ENCODE results near the gene LRRC45. TPM values are rescaled to one million over a fixed set of nuclear protein-coding genes. Genes with fewer than 3 reads are reported as not detected.
A peak's percentile ranks its signal among the peaks of the same experiment; 100 is the strongest.
"Not testable (repeated sequence)": the region's sequence is repeated elsewhere in the genome, so short reads cannot be mapped to it uniquely, and the experiment has no call there.

Gene LRRC45
- total RNA-seq, 1 experiment from 2014 or later, result 21.3 TPM

GRCh38 chr17:82038796-82039409, 15.8 kb downstream of the LRRC45 start:
- H3K27me3 ChIP-seq; H3K4me1 ChIP-seq; H3K4me3 ChIP-seq; H3K9me3 ChIP-seq (replicated peaks); DNase-seq; H3K36me3 ChIP-seq; H3K27ac ChIP-seq: not testable (repeated sequence)

- no peaks in the 10 kb centered on the region for H3K36me3 ChIP-seq
- H3K4me3 ChIP-seq, result no peak overlapping the region
- no peak for DNase-seq
- H3K4me1 ChIP-seq, result peaks cover 3% of the 10 kb centered on the region; the same call in 1 of the 2 replicates
- H3K27me3 ChIP-seq, result no peaks in the 10 kb centered on the region
- no peak overlapping the region for H3K27ac ChIP-seq
- H3K9me3 ChIP-seq (replicated peaks), result no peaks in the 10 kb centered on the region
These were observed 16.7 kb downstream of the LRRC45 start for GRCh38 chr17:82039695-82040299.

GRCh38 chr17:82041144-82041814, 18.2 kb downstream of the LRRC45 start:
- DNase-seq, result no peak
- Histone ChIP-seq H3K36me3 (no peaks in the 10 kb centered on the region), H3K4me3 (no peak overlapping the region), H3K9me3 (replicated peaks) (no peaks in the 10 kb centered on the region), H3K27me3 (no peaks in the 10 kb centered on the region), H3K27ac (no peak overlapping the region), H3K4me1 (peaks cover 3% of the 10 kb centered on the region; the same call in 1 of the 2 replicates)

GRCh38 chr17:82042649-82043048, 19.5 kb downstream of the LRRC45 start:
- no peak overlapping the region for H3K27ac ChIP-seq
- H3K27me3 ChIP-seq, result no peaks in the 10 kb centered on the region
- H3K36me3 ChIP-seq, result no peaks in the 10 kb centered on the region
- H3K4me3 ChIP-seq, result no peak overlapping the region
- H3K4me1 ChIP-seq, result no peaks in the 10 kb centered on the region
- DNase-seq, result no peak
- no peaks in the 10 kb centered on the region for H3K9me3 ChIP-seq (replicated peaks)

- no peaks in the 10 kb centered on the region for H3K9me3 ChIP-seq (replicated peaks)
- DNase-seq, result no peak
- H3K27me3 ChIP-seq, result no peaks in the 10 kb centered on the region
- H3K4me1 ChIP-seq, result no peaks in the 10 kb centered on the region
- no peak overlapping the region for H3K4me3 ChIP-seq
- no peaks in the 10 kb centered on the region for H3K36me3 ChIP-seq
- no peak overlapping the region for H3K27ac ChIP-seq
These were observed 20.4 kb downstream of the LRRC45 start for GRCh38 chr17:82043507-82043906.

- H3K27ac ChIP-seq, result no peak overlapping the region
- H3K27me3 ChIP-seq, result no peaks in the 10 kb centered on the region
- no peaks in the 10 kb centered on the region for H3K4me1 ChIP-seq
- no peak for DNase-seq
- H3K9me3 ChIP-seq (replicated peaks), result no peaks in the 10 kb centered on the region
- H3K36me3 ChIP-seq, result no peaks in the 10 kb centered on the region
- H3K4me3 ChIP-seq, result no peak overlapping the region
These were observed 22.9 kb downstream of the LRRC45 start for GRCh38 chr17:82045936-82046484.

- Histone ChIP-seq H3K9me3 (replicated peaks) (no peaks in the 10 kb centered on the region), H3K4me1 (no peaks in the 10 kb centered on the region), H3K4me3 (no peak overlapping the region), H3K27me3 (no peaks in the 10 kb centered on the region), H3K36me3 (no peaks in the 10 kb centered on the region), H3K27ac (no peak overlapping the region)
- no peak for DNase-seq
These were observed 23.8 kb downstream of the LRRC45 start for GRCh38 chr17:82046903-82047302.

- H3K27ac ChIP-seq, result no peak overlapping the region
- H3K4me1 ChIP-seq, result no peaks in the 10 kb centered on the region
- no peak for DNase-seq
- no peaks in the 10 kb centered on the region for H3K27me3 ChIP-seq
- H3K36me3 ChIP-seq, result no peaks in the 10 kb centered on the region
- H3K9me3 ChIP-seq (replicated peaks), result no peaks in the 10 kb centered on the region
- H3K4me3 ChIP-seq, result no peak overlapping the region
These were observed 24.3 kb downstream of the LRRC45 start for GRCh38 chr17:82047379-82047778.

GRCh38 chr17:82047914-82048570, 24.9 kb downstream of the LRRC45 start:
- H3K36me3 ChIP-seq, result no peaks in the 10 kb centered on the region
- no peak overlapping the region for H3K27ac ChIP-seq
- DNase-seq, result no peak
- no peak overlapping the region for H3K4me3 ChIP-seq
- no peaks in the 10 kb centered on the region for H3K9me3 ChIP-seq (replicated peaks)
- H3K4me1 ChIP-seq, result peaks cover 4% of the 10 kb centered on the region; the same call in 1 of the 2 replicates
- no peaks in the 10 kb centered on the region for H3K27me3 ChIP-seq

- no peak overlapping the region for H3K4me3 ChIP-seq
- no peaks in the 10 kb centered on the region for H3K27me3 ChIP-seq
- no peak for DNase-seq
- H3K9me3 ChIP-seq (replicated peaks), result no peaks in the 10 kb centered on the region
- peaks cover 4% of the 10 kb centered on the region; the same call in 1 of the 2 replicates for H3K4me1 ChIP-seq
- no peak overlapping the region for H3K27ac ChIP-seq
- H3K36me3 ChIP-seq, result no peaks in the 10 kb centered on the region
These were observed 25.5 kb downstream of the LRRC45 start for GRCh38 chr17:82048571-82048971.

GRCh38 chr17:82049106-82049505, 26.0 kb downstream of the LRRC45 start:
- no peak overlapping the region for H3K4me3 ChIP-seq
- H3K4me1 ChIP-seq, result peaks cover 4% of the 10 kb centered on the region; the same call in 1 of the 2 replicates
- H3K27ac ChIP-seq, result no peak overlapping the region
- H3K9me3 ChIP-seq (replicated peaks), result no peaks in the 10 kb centered on the region
- no peaks in the 10 kb centered on the region for H3K27me3 ChIP-seq
- peaks cover 3% of the 10 kb centered on the region; the same call in 1 of the 2 replicates for H3K36me3 ChIP-seq
- no peak for DNase-seq

- H3K36me3 ChIP-seq, result peaks cover 7% of the 10 kb centered on the region
These were observed 26.4 kb downstream of the LRRC45 start for GRCh38 chr17:82049521-82049971.

GRCh38 chr17:82050152-82050760, 27.2 kb downstream of the LRRC45 start:
- Histone ChIP-seq H3K27ac (no peak overlapping the region), H3K4me1 (peaks cover 4% of the 10 kb centered on the region; the same call in 1 of the 2 replicates), H3K27me3 (no peaks in the 10 kb centered on the region), H3K9me3 (replicated peaks) (no peaks in the 10 kb centered on the region), H3K36me3 (peaks cover 14% of the 10 kb centered on the region), H3K4me3 (peak overlapping the region; percentile 98)
- DNase-seq, result no peak

More at GRCh38 chr17:82049521-82049971, 26.4 kb downstream of the LRRC45 start:
- no peaks in the 10 kb centered on the region for H3K9me3 ChIP-seq (replicated peaks)
- H3K4me1 ChIP-seq, result peaks cover 4% of the 10 kb centered on the region; the same call in 1 of the 2 replicates
- H3K4me3 ChIP-seq, result no peak overlapping the region
- H3K27ac ChIP-seq, result no peak overlapping the region
- H3K27me3 ChIP-seq, result no peaks in the 10 kb centered on the region
- DNase-seq, result no peak
